Activated CD4-positive, alpha-beta T cell treated with anti-CD3 and anti-CD28 coated beads, Interleukin-2, Interleukin-4, amounts not matched to agents 100 ng/mL and 50 ng/mL, durations not matched to agents 16 hours and 8 hours (primary cell): ENCODE results near the gene USP20.

Source experiments
- DNase-seq: peaks from one replicate; pipeline ENCODE4 v3.0.0-alpha.2; 2020; ENCODE audit warnings: low spot score

Gene USP20

GRCh38 chr9:129919841-129920240 is 84.6 kb downstream of the USP20 start:
- DNase-seq: no peak

- DNase-seq: no peak
Measured at GRCh38 chr9:129921905-129922304, 86.6 kb downstream of the USP20 start.

GRCh38 chr9:129923589-129923988 is 88.3 kb downstream of the USP20 start:
- no peak for DNase-seq

- DNase-seq: no peak
Measured at GRCh38 chr9:129929496-129930125, 94.4 kb downstream of the USP20 start.

- DNase-seq: no peak
Measured at GRCh38 chr9:129930743-129931142, 95.5 kb downstream of the USP20 start.
